ENCODE results near the gene PRSS56. TPM values are rescaled to one million over a fixed set of nuclear protein-coding genes. Genes with fewer than 3 reads are reported as not detected.

The PRSS56 gene
- total RNA-seq, 1 donor from 2014 or later, result not detected

GRCh38 chr2:232513353-232513752 lies 6.8 kb upstream of the PRSS56 start:
- DNase-seq (ENCODE audit: low spot score, unreplicated experiment), result no peak
- no peak for TF ChIP-seq CTCF (IDR thresholded peaks at IDR 0.05; ENCODE audit: unreplicated experiment)
- peaks cover 35% of the 10 kb centered on the region for H3K27me3 Mint-ChIP-seq
- no peaks in the 10 kb centered on the region for H3K36me3 Mint-ChIP-seq (ENCODE audit: insufficient read depth)
- H3K9me3 Mint-ChIP-seq (ENCODE audit: low read depth), result no peaks in the 10 kb centered on the region
- no peak overlapping the region for H3K4me3 Mint-ChIP-seq (ENCODE audit: low read depth)
- no peaks in the 10 kb centered on the region for H3K4me1 Mint-ChIP-seq (ENCODE audit: low read depth)
- no peak overlapping the region for H3K27ac Mint-ChIP-seq

GRCh38 chr2:232515639-232516038 lies 4.5 kb upstream of the PRSS56 start:
- Mint-ChIP-seq H3K27ac (no peak overlapping the region), H3K36me3 (ENCODE audit: insufficient read depth) (no peaks in the 10 kb centered on the region)

GRCh38 chr2:232516551-232516950 lies 3.6 kb upstream of the PRSS56 start:
- no peaks in the 10 kb centered on the region for H3K9me3 Mint-ChIP-seq (ENCODE audit: low read depth)
- no peak overlapping the region for H3K27ac Mint-ChIP-seq
- TF ChIP-seq CTCF (IDR thresholded peaks at IDR 0.05; ENCODE audit: unreplicated experiment), result no peak
- peaks cover 57% of the 10 kb centered on the region for H3K27me3 Mint-ChIP-seq
- no peaks in the 10 kb centered on the region for H3K36me3 Mint-ChIP-seq (ENCODE audit: insufficient read depth)
- H3K4me1 Mint-ChIP-seq (ENCODE audit: low read depth), result peaks cover 1% of the 10 kb centered on the region
- H3K4me3 Mint-ChIP-seq (ENCODE audit: low read depth), result no peak overlapping the region
- DNase-seq (ENCODE audit: low spot score, unreplicated experiment), result no peak

More at GRCh38 chr2:232515639-232516038, 4.5 kb upstream of the PRSS56 start:
- Mint-ChIP-seq H3K4me1 (ENCODE audit: low read depth) (no peaks in the 10 kb centered on the region), H3K9me3 (ENCODE audit: low read depth) (no peaks in the 10 kb centered on the region), H3K27me3 (peaks cover 48% of the 10 kb centered on the region), H3K4me3 (ENCODE audit: low read depth) (no peak overlapping the region)
- no peak for TF ChIP-seq CTCF (IDR thresholded peaks at IDR 0.05; ENCODE audit: unreplicated experiment)
- no peak for DNase-seq (ENCODE audit: low spot score, unreplicated experiment)

GRCh38 chr2:232518844-232519243 lies 1.3 kb upstream of the PRSS56 start:
- Mint-ChIP-seq H3K27me3 (peaks cover 58% of the 10 kb centered on the region), H3K4me3 (ENCODE audit: low read depth) (no peak overlapping the region), H3K27ac (no peak overlapping the region), H3K4me1 (ENCODE audit: low read depth) (peaks cover 1% of the 10 kb centered on the region), H3K36me3 (ENCODE audit: insufficient read depth) (no peaks in the 10 kb centered on the region), H3K9me3 (ENCODE audit: low read depth) (no peaks in the 10 kb centered on the region)
- no peak for DNase-seq (ENCODE audit: low spot score, unreplicated experiment)
- no peak for TF ChIP-seq CTCF (IDR thresholded peaks at IDR 0.05; ENCODE audit: unreplicated experiment)

GRCh38 chr2:232520489-232520888 lies 301 bp downstream of the PRSS56 start:
- H3K27me3 Mint-ChIP-seq, result peaks cover 56% of the 10 kb centered on the region
- TF ChIP-seq CTCF (IDR thresholded peaks at IDR 0.05; ENCODE audit: unreplicated experiment), result no peak
- H3K36me3 Mint-ChIP-seq (ENCODE audit: insufficient read depth), result no peaks in the 10 kb centered on the region
- H3K27ac Mint-ChIP-seq, result no peak overlapping the region
- H3K4me1 Mint-ChIP-seq (ENCODE audit: low read depth), result peaks cover 1% of the 10 kb centered on the region
- DNase-seq (ENCODE audit: low spot score, unreplicated experiment), result no peak
- no peaks in the 10 kb centered on the region for H3K9me3 Mint-ChIP-seq (ENCODE audit: low read depth)
- H3K4me3 Mint-ChIP-seq (ENCODE audit: low read depth), result no peak overlapping the region

All from progenitor cell of endocrine pancreas (in vitro differentiated cells).